Adipocyte (in vitro differentiated cells): ENCODE measurements around the gene ARSG.
A peak's percentile ranks its signal among the peaks of the same experiment; 100 is the strongest.
"Not testable (repeated sequence)": the region's sequence is repeated elsewhere in the genome, so short reads cannot be mapped to it uniquely, and the experiment has no call there.

ENCODE experiments used
- DNase-seq: peaks from one replicate; pipeline ENCODE4 v3.0.0-alpha.2; 2015; ENCODE audit warnings: low read depth
- H3K27me3 ChIP-seq: replicated peaks from 2 replicates; pipeline ENCODE4 v1.7.0; 2013; ENCODE audit warnings: mild to moderate bottlenecking, low read length, moderate library complexity; ENCODE audit not compliant: control insufficient read depth, insufficient read depth
- H3K36me3 ChIP-seq: 2 replicates; pipeline ENCODE4 v1.7.0; 2013; ENCODE audit warnings: low read length, mild to moderate bottlenecking, moderate library complexity; ENCODE audit not compliant: control insufficient read depth, insufficient read depth, severe bottlenecking
- H3K4me1 ChIP-seq: 2 replicates; pipeline ENCODE4 v1.7.0; 2013; ENCODE audit warnings: mild to moderate bottlenecking, low read length, moderate library complexity; ENCODE audit not compliant: control insufficient read depth, insufficient read depth
- H3K4me3 ChIP-seq: 2 replicates; pipeline ENCODE4 v1.7.0; 2013; ENCODE audit warnings: mild to moderate bottlenecking, low read length, moderate library complexity
- H3K9ac ChIP-seq: 2 replicates; pipeline ENCODE4 v1.7.0; 2013; ENCODE audit warnings: mild to moderate bottlenecking, low read length, moderate library complexity
- H3K9me3 ChIP-seq: 2 replicates; pipeline ENCODE4 v1.7.0; 2013; ENCODE audit warnings: mild to moderate bottlenecking, low read length, moderate library complexity; ENCODE audit not compliant: control insufficient read depth

Gene ARSG

DNA sequence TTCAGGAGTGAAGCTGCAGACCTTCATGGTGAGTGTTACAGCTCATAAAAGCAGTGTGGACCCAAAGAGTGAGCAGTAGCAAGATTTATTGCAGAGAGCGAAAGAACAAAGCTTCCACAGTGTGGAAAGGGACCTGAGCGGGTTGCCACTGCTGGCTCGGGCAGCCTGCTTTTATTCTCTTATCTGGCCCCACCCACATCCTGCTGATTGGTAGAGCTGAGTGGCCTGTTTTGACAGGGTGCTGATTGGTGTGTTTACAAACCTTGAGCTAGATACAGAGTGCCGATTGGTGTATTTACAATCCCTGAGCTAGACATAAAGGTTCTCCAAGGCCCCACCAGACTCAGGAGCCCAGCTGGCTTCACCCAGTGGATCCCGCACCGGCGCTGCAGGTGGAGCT lies 17.2 kb downstream of the ARSG start:
- H3K9me3 ChIP-seq, H3K27me3 ChIP-seq, H3K9ac ChIP-seq, DNase-seq, H3K4me1 ChIP-seq, H3K4me3 ChIP-seq, H3K36me3 ChIP-seq: not testable (repeated sequence)

DNA sequence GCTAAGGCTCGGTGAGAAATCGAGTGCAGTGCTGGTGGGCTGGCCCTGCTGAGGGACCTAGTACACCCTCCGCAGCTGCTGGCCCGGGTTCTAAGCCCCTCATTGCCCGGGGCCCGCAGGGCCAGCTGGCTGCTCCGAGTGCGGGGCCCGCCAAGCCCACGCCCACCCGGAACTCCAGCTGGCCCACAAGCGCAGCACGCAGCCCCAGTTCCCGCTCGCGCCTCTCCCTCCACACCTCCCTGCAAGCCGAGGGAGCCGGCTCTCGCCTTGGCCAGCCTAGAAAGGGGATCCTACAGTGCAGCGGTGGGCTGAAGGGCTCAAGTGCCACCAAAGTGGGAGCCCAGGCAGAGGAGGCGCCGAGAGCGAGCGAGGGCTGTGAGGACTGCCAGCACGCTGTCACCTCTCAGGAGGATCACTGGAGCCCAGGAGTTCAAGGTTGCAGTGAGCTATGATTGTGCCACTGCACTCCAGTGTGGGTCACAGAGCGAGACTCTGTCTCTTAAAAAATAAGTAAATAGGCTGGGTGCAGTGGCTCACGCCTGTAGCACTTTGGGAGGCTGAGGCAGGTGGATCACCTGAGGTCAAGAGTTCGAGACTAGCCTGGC lies 17.9 kb downstream of the ARSG start:
- not testable (repeated sequence) for H3K9ac ChIP-seq, H3K36me3 ChIP-seq, DNase-seq

DNA sequence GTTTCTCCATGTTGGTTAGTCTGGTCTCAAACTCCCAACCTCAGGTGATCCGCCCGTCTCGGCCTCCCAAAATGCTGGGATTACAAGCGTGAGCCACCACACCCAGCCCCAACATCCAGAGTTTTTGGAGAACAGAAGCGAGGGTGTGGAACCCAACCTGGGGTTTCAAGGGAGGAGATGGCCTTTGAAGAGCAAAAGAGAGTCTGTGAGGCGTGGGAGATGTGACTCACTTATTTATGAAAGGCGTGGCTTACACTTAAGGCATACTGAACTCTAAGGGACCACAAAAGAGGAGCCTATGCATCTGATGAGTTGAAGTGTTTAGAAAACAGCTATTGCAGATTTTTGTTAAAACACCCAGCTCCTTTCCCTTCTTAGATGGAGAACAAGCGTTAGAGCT lies 18.9 kb downstream of the ARSG start:
- no peaks in the 10 kb centered on the region for H3K27me3 ChIP-seq
- peaks cover 13% of the 10 kb centered on the region for H3K4me1 ChIP-seq

More for the DNA sequence above, 17.9 kb downstream of the ARSG start:
- H3K4me1 ChIP-seq, H3K9me3 ChIP-seq, H3K4me3 ChIP-seq, H3K27me3 ChIP-seq: not testable (repeated sequence)

DNA sequence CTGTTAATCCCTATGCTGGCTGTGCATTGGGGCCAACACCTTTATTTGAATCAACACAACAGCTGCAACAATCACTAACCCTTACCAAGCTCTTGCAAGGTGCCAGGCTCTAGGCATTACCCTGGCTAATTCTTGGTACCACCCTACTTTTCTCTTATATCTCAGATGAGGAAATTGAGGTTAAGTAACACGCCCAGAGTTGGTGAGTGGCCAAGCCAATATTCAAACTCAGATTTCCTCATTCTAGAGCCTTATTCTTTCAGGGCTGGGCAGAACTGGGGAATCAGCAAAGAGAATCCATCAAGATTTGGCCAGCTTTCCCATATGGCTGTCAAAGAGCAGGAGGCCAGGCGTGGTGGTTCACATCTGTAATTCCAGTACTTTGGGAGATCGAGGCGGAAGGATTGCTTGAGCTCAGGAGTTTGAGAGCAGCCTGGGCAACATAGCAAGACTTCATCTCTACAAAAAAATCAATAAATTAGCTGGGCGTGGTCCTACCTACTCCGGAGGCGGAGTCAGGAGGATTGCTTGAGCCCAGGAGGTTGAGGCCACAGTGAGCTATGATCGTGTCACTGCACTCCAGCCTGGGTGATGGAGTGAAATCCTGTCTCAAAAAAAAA lies 23.7 kb downstream of the ARSG start:
- Histone ChIP-seq H3K4me1 (peaks cover 20% of the 10 kb centered on the region), H3K4me3 (no peak overlapping the region), H3K9me3 (no peaks in the 10 kb centered on the region), H3K27me3 (no peaks in the 10 kb centered on the region), H3K36me3 (no peaks in the 10 kb centered on the region), H3K9ac (no peak overlapping the region)
- peak; percentile 10 for DNase-seq

More for the DNA sequence above, 18.9 kb downstream of the ARSG start:
- no peaks in the 10 kb centered on the region for H3K36me3 ChIP-seq
- H3K9me3 ChIP-seq: no peaks in the 10 kb centered on the region
- H3K9ac ChIP-seq: no peak overlapping the region
- DNase-seq: no peak
- H3K4me3 ChIP-seq: no peak overlapping the region

DNA sequence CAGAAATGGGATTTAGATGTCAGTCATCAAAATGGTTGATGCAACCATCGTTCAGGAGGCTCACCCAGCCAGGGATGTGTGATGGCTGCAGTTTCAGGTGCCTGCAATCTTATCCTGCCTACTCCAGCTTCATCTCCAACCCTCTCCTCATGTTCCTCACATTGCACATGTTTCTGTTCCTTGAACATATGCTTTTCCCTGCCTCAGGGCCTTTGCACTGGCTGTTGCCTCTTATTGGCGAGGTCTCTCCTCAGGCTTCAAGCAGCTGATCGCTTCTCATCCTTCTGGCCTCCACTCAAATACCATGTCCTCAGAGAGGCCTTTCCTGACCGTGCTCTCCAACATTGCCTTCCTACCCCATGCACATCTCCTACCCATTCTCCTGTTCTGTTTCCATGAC lies 24.6 kb downstream of the ARSG start:
- Histone ChIP-seq H3K36me3 (no peaks in the 10 kb centered on the region), H3K27me3 (no peaks in the 10 kb centered on the region), H3K4me3 (no peak overlapping the region), H3K9me3 (no peaks in the 10 kb centered on the region), H3K4me1 (peaks cover 20% of the 10 kb centered on the region), H3K9ac (no peak overlapping the region)
- DNase-seq: no peak

DNA sequence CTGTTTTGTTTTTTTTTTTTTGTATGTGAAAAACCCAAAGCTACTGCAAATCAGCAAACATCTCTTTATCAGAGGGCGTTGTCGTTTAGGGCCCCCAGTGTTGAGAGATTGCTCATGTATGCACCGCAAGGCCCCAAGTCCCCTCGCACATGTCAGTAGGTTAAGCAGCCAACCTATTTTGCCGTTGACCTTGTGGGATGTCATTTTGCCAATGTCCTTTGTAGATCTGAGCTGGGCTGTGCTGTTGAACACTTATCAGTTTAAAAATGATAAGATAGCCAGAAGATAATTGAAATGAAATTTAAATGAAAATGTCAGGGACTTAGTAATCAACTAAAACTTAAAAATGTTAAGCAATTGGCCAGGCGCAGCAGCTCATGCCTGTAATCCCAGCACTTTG lies 26.2 kb downstream of the ARSG start:
- Histone ChIP-seq H3K36me3 (no peaks in the 10 kb centered on the region), H3K4me1 (peaks cover 15% of the 10 kb centered on the region), H3K4me3 (no peak overlapping the region), H3K9ac (no peak overlapping the region), H3K27me3 (no peaks in the 10 kb centered on the region), H3K9me3 (no peaks in the 10 kb centered on the region)
- DNase-seq: no peak

DNA sequence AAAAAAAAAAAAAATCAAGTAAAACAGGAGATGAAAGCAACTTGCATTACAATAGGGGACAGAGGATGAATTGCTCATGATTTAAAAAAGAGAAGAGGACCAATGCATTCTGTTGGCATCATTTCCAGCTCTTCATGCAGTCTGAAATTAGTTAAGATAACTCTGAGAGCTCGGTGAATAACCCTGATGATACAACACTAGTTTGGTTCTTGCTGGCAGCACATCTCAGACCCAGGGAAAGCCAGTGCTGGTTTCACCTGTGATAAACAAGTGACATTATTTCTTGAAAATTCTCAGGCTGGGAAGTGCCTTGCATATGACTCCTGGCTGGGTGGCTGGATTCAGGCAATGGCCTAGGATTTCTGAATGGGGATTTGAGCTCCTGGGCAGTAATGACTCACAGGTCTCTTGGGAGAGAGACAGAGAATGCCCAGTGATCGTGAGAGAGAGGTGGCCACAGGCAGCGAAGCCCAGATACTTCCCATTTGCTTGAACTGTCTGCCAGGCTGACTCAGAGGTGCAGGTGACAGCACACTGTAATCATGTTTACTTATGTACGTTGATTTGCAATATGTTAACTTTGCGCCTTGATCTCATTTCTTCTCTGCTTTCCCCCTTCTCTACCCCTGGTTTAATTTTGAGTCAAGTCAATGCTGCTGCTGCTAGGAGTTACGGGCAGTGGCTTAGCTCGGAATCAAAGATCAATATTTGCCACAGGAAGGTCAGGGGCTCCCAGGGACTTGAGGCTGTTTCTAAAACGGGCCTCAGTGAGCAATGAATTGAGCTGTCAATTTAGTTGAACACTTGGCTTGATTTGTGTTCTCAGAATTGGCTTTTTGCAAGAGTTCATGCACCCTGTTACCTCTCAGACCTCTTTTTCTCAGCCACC lies 27.1 kb downstream of the ARSG start:
- peak; percentile 45 for DNase-seq
- Histone ChIP-seq H3K9ac (no peak overlapping the region), H3K4me1 (peaks cover 11% of the 10 kb centered on the region), H3K36me3 (no peaks in the 10 kb centered on the region), H3K4me3 (no peak overlapping the region), H3K9me3 (no peaks in the 10 kb centered on the region), H3K27me3 (no peaks in the 10 kb centered on the region)

DNA sequence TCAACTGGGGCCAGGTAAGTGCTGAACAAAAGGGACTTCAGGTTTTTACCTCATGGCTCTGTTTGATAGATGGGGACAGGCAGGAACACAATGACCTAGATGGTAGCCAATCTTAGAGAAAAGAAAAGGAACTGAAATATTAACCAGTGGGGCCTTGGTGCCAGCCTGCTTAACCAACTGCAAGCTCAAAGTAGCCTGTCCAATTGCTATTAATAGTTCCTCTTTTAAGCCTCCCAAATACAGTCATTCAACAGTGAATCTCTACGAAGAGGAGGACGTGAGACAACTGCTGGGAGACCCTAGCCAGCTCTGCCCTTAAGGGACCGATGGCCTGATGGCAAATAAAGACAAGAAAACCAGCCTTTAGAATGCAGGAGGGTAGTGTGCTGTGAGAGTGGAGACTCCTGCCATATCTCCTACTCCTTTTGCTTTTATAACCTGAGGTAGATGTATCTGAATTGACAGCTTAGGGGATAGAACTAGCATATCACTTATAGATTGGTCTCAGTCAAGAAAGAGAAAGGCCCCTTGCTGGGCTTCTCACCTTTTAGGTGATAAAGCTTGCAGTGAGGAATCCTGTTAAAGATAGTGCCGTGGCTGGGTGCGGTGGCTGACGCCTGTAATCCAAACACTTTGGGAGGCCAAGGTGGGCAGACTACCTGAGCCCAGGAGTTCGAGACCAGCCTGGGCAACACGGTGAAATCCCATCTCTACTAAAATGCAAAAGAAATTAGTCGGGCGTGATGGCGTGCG lies 28.3 kb downstream of the ARSG start:
- H3K27me3 ChIP-seq: no peaks in the 10 kb centered on the region
- no peak for DNase-seq
- H3K4me1 ChIP-seq: peaks cover 11% of the 10 kb centered on the region
- H3K9me3 ChIP-seq: no peaks in the 10 kb centered on the region
- no peak overlapping the region for H3K4me3 ChIP-seq
- H3K9ac ChIP-seq: no peak overlapping the region
- H3K36me3 ChIP-seq: no peaks in the 10 kb centered on the region

DNA sequence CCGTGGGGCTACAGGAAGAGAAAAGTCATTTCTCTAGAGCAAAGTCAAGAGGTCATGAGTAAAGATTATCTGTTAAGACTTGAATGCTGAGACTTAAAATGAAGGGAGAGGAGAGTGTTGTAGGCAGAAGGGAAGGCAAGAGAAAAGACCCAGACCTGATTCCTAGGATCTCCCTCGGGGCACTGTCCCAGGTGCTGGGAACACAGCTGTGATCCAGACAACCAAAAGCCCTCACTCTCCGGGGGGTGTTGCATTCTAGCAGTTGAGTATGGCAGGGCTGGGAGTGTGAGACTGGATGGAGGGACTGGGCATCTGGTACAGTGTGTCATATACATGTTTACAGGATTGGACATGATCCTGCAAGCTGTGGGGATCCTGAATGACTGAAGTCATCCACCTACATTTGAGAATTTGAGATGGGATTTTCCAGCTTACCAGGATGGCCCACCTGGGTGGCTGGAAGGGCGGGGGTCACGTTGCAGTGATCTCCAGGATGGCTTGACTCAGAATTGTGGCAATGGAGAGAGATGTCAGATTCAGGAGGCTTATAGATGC lies 29.1 kb downstream of the ARSG start:
- H3K9ac ChIP-seq: no peak overlapping the region
- H3K36me3 ChIP-seq: no peaks in the 10 kb centered on the region
- DNase-seq: no peak
- no peaks in the 10 kb centered on the region for H3K9me3 ChIP-seq
- no peaks in the 10 kb centered on the region for H3K27me3 ChIP-seq
- H3K4me3 ChIP-seq: no peak overlapping the region
- H3K4me1 ChIP-seq: peaks cover 7% of the 10 kb centered on the region

DNA sequence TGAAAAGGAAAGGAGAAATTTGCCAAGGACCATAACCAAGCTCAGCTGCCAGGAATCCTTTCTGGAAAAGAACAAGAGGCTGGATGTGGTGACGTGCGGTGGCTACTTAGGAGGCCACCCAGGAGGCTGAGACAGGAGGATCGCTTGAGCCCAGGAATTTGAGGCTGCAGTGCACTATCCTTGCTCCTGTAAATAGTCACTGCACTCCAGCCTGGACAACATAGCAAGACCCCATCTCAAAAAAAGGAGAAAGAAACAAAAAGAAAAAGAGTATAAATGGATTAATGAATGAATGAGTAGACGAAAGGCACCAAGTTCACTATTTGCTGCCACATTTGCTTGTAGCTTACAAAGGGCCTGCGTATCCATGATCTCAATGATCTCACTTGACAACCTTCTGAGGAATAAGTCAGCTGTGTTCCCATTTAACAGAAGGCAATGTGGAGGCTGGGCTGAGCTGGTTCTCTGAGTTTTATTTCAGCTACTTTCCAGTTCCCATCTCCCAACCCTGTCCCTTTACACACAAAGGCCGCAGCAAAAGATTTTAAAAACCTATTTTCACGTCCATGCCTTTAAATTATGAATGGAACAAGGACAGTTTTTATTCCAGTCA lies 29.8 kb downstream of the ARSG start:
- H3K36me3 ChIP-seq: no peaks in the 10 kb centered on the region
- H3K4me1 ChIP-seq: peaks cover 7% of the 10 kb centered on the region
- H3K9ac ChIP-seq: no peak overlapping the region
- no peaks in the 10 kb centered on the region for H3K27me3 ChIP-seq
- no peak overlapping the region for H3K4me3 ChIP-seq
- no peaks in the 10 kb centered on the region for H3K9me3 ChIP-seq
- no peak for DNase-seq
